Pancreas (tissue), 10 donors: Measurements from ENCODE around the gene ABLIM2. TPM values are rescaled to one million over a fixed set of nuclear protein-coding genes. Genes with fewer than 3 reads are reported as not detected.

ENCODE experiments used
- ATAC-seq, 4 donors: fragments of 200-7000 bp; cut with Tn5 transposase; one replicate each; pipeline versions ENCODE4 v1.8.0 to v1.9.1; 2020; ENCODE audit warnings: mild to moderate bottlenecking in 4 of 4, moderate library complexity in 4 of 4
- DNase-seq, 6 donors: peaks; one replicate each; pipeline ENCODE4 v3.0.0-alpha.2; 2020
- FAIRE-seq: peaks from 2 replicates; lab custom pipeline; 2012; peaks lifted over from hg19 to GRCh38; lab: Jason Lieb, UNC
- H3K27ac ChIP-seq, 4 donors: fragments of 200-600 bp; sonication (generic); 1 replicate in 3 of 4; 2 replicates in 1 of 4; pipeline versions ENCODE4 v1.5.0 to v1.8.0; 2020
- H3K27me3 ChIP-seq, 4 donors: fragments of 200-600 bp; one replicate each; pipeline ENCODE4 v1.8.0; 2021
- H3K36me3 ChIP-seq, 3 donors: fragments of 200-600 bp; sonication (generic) in 1 of 3; one replicate each; pipeline versions ENCODE4 v1.5.0 to v1.8.0; 2020 to 2021
- H3K4me1 ChIP-seq, 3 donors: fragments of 200-600 bp; one replicate each; pipeline ENCODE4 v1.8.0; 2021
- H3K4me3 ChIP-seq, 4 donors: fragments of 200-600 bp; sonication (generic) in 2 of 4; one replicate each; pipeline versions ENCODE4 v1.5.0 to v1.8.0; 2020 to 2021
- H3K9me3 ChIP-seq, 4 donors: fragments of 200-600 bp; one replicate each; pipeline ENCODE4 v1.8.0; 2021
- CTCF ChIP-seq, 4 donors: fragments of 200-600 bp; sonication (generic) in 3 of 4; IDR thresholded peaks; one replicate each; pipeline versions ENCODE4 v1.5.0 to v1.8.0; 2021; ENCODE audit warnings: antibody characterized with exemption in 4 of 4
- WGBS, 2 donors: extraction: QIAGEN DNeasy Blood & Tissue Kit; methylation state at CpG; one replicate each; pipeline ENCODE4 v1.1.7; 2013; 5-methylcytosine and 5-hydroxymethylcytosine counted together
- intact Hi-C, 3 donors: fragments of 100-400 bp; cut with DNase I; formaldehyde crosslinking; loops; one replicate each; pipeline versions ENCODE4 v1.11.1 to v1.14.2; 2022
- polyA plus RNA-seq, 2 donors: library from polyadenylated mRNA; stranded (reverse); fragments of 200-250 nt; gene quantifications; one replicate each; pipeline ENCODE4 v1.2.3, GENCODE V29; 2013
- total RNA-seq, 6 donors: library from RNA; stranded (reverse); fragmentation: NEBNext Ultra II Directional in 4 of 6; extraction: Animal tissue kit (Norgen Biotek cat#: 25700) in 4 of 6; gene quantifications; one replicate each; pipeline versions ENCODE4 v1.2.1 to v1.2.4, GENCODE V29; 2021 to 2023
- donor health status: healthy with polysubstance abuse.
- donor health status: DM: no; HTN: no; CAD: no; lungs with moderate emphysema.
- donor health status: DM: no; HTN: no; CAD: no.
- donor health status: control.
- donor health status: control.
- donor health status: Bipolar disorder and iron deficiency.
- donor health status: DM: yes; HTN: yes; CAD: no.
- donor health status: DM: no; HTN: no; CAD: no.
- donor health status: DM: no; HTN: no; CAD: no.
- donor health status: DM: yes; HTN: yes; CAD: no.

ABLIM2 gene
- total and polyA plus RNA-seq, 8 donors = 4.3 to 13.1 (median 6.6) TPM

- Histone ChIP-seq H3K27ac (peak overlapping the region in 3 of 4 donors; percentile 42 to 73 (median 73)), H3K4me3 (no peak overlapping the region), H3K9me3 (no peaks in the 10 kb centered on the region), H3K4me1 (no peaks in the 10 kb centered on the region), H3K36me3 (no peaks in the 10 kb centered on the region), H3K27me3 (no peaks in the 10 kb centered on the region)
- ATAC-seq (peak in 3 of 4 donors; percentile 51 to 57 (median 54)), FAIRE-seq (no peak), DNase-seq (peak in 1 of 6 donors; percentile 50)
- intact Hi-C loops = no loop called here
- 72 to 80% methylated on average over 23 of the region's 23 CpGs for WGBS, 2 donors
- no peak for TF ChIP-seq CTCF (IDR thresholded peaks at IDR 0.05)
Observed at GRCh38 chr4:7964890-7965662, 193.5 kb downstream of the ABLIM2 start.

- FAIRE-seq (no peak), DNase-seq (no peak), ATAC-seq (no peak)
- Histone ChIP-seq H3K9me3 (no peaks in the 10 kb centered on the region), H3K27me3 (no peaks in the 10 kb centered on the region), H3K4me3 (no peak overlapping the region), H3K27ac (peak overlapping the region in 3 of 4 donors; percentile 42 to 73 (median 73)), H3K36me3 (no peaks in the 10 kb centered on the region), H3K4me1 (no peaks in the 10 kb centered on the region)
- 86 to 91% methylated on average over 5 of the region's 5 CpGs for WGBS, 2 donors
- intact Hi-C loops = no loop called here
- TF ChIP-seq CTCF (IDR thresholded peaks at IDR 0.05) = no peak
Observed at GRCh38 chr4:7964459-7964858, 194.2 kb downstream of the ABLIM2 start.

- H3K9me3 ChIP-seq = no peaks in the 10 kb centered on the region
- no peaks in the 10 kb centered on the region for H3K36me3 ChIP-seq
- FAIRE-seq = no peak
- TF ChIP-seq CTCF (IDR thresholded peaks at IDR 0.05) = no peak
- H3K27ac ChIP-seq = no peak overlapping the region
- no peak for ATAC-seq
- H3K4me3 ChIP-seq = no peak overlapping the region
- WGBS, 2 donors = 93 to 95% methylated on average over 12 of the region's 12 CpGs
- intact Hi-C loops = no loop called here
- H3K27me3 ChIP-seq = no peaks in the 10 kb centered on the region
- DNase-seq = no peak
- H3K4me1 ChIP-seq = no peaks in the 10 kb centered on the region
Observed at GRCh38 chr4:7963691-7964090, 194.9 kb downstream of the ABLIM2 start.

GRCh38 chr4:7962609-7963508 is 195.8 kb downstream of the ABLIM2 start:
- FAIRE-seq (no peak), ATAC-seq (no peak), DNase-seq (no peak)
- no peak overlapping the region for H3K27ac ChIP-seq
- intact Hi-C loops = no loop called here
- no peaks in the 10 kb centered on the region for H3K27me3 ChIP-seq
- no peaks in the 10 kb centered on the region for H3K4me1 ChIP-seq
- H3K9me3 ChIP-seq = no peaks in the 10 kb centered on the region
- 85 to 86% methylated on average over 17 of the region's 17 CpGs for WGBS, 2 donors
- no peaks in the 10 kb centered on the region for H3K36me3 ChIP-seq
- TF ChIP-seq CTCF (IDR thresholded peaks at IDR 0.05) = no peak
- H3K4me3 ChIP-seq = no peak overlapping the region
